ENCODE results near the gene SAMD14.

DNA sequence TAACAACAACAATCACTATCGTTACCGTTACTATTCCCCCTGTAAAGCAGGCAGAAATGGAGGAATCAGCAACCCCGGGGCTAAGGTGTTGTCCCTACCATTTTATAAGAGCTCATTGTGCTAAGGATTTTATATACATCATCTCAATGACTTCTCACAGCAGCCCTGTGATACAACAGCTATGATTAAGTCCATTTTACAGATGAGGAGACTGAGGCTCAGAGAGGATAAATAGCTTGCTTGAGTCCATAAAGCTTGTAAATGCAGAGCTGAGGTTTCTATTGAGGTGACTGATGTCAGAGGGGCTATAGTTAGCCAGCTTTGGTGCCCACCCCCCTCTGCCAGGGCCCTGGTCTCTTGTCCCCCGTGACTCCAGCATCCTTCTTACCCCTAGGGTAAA is 51.5 kb downstream of the SAMD14 start:
- TF ChIP-seq, protein P1, sequence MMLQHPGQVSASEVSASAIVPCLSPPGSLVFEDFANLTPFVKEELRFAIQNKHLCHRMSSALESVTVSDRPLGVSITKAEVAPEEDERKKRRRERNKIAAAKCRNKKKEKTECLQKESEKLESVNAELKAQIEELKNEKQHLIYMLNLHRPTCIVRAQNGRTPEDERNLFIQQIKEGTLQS (CRISPR knock-in tag; conservative IDR thresholded peaks at IDR 0.05), result no peak
- TF ChIP-seq ZNF671 (CRISPR knock-in tag; IDR thresholded peaks at IDR 0.05) (no peak), ATF1 (CRISPR knock-in tag; IDR thresholded peaks at IDR 0.05) (no peak), TCF7 (CRISPR knock-in tag; IDR thresholded peaks at IDR 0.05; ENCODE audit: low read depth) (no peak), NR2C2 (CRISPR knock-in tag; IDR thresholded peaks at IDR 0.05) (no peak), ZNF219 (CRISPR knock-in tag; IDR thresholded peaks at IDR 0.05; ENCODE audit: borderline replicate concordance) (no peak), ZBTB21 (CRISPR knock-in tag; IDR thresholded peaks at IDR 0.05; ENCODE audit: borderline replicate concordance) (no peak), OVOL2 (CRISPR knock-in tag; IDR thresholded peaks at IDR 0.05; ENCODE audit: borderline replicate concordance) (no peak)
- TF ChIP-seq, protein P2, sequence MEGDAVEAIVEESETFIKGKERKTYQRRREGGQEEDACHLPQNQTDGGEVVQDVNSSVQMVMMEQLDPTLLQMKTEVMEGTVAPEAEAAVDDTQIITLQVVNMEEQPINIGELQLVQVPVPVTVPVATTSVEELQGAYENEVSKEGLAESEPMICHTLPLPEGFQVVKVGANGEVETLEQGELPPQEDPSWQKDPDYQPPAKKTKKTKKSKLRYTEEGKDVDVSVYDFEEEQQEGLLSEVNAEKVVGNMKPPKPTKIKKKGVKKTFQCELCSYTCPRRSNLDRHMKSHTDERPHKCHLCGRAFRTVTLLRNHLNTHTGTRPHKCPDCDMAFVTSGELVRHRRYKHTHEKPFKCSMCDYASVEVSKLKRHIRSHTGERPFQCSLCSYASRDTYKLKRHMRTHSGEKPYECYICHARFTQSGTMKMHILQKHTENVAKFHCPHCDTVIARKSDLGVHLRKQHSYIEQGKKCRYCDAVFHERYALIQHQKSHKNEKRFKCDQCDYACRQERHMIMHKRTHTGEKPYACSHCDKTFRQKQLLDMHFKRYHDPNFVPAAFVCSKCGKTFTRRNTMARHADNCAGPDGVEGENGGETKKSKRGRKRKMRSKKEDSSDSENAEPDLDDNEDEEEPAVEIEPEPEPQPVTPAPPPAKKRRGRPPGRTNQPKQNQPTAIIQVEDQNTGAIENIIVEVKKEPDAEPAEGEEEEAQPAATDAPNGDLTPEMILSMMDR (IDR thresholded peaks at IDR 0.05), result no peak
- TF ChIP-seq, protein P3, sequence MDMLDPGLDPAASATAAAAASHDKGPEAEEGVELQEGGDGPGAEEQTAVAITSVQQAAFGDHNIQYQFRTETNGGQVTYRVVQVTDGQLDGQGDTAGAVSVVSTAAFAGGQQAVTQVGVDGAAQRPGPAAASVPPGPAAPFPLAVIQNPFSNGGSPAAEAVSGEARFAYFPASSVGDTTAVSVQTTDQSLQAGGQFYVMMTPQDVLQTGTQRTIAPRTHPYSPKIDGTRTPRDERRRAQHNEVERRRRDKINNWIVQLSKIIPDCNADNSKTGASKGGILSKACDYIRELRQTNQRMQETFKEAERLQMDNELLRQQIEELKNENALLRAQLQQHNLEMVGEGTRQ (CRISPR knock-in tag; IDR thresholded peaks at IDR 0.05), result no peak
- TF ChIP-seq, protein P4, sequence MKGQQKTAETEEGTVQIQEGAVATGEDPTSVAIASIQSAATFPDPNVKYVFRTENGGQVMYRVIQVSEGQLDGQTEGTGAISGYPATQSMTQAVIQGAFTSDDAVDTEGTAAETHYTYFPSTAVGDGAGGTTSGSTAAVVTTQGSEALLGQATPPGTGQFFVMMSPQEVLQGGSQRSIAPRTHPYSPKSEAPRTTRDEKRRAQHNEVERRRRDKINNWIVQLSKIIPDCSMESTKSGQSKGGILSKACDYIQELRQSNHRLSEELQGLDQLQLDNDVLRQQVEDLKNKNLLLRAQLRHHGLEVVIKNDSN (CRISPR knock-in tag; IDR thresholded peaks at IDR 0.05), result no peak
- TF ChIP-seq, protein P5, sequence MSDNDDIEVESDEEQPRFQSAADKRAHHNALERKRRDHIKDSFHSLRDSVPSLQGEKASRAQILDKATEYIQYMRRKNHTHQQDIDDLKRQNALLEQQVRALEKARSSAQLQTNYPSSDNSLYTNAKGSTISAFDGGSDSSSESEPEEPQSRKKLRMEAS (CRISPR knock-in tag; IDR thresholded peaks at IDR 0.05), result no peak
- TF ChIP-seq, protein P6, sequence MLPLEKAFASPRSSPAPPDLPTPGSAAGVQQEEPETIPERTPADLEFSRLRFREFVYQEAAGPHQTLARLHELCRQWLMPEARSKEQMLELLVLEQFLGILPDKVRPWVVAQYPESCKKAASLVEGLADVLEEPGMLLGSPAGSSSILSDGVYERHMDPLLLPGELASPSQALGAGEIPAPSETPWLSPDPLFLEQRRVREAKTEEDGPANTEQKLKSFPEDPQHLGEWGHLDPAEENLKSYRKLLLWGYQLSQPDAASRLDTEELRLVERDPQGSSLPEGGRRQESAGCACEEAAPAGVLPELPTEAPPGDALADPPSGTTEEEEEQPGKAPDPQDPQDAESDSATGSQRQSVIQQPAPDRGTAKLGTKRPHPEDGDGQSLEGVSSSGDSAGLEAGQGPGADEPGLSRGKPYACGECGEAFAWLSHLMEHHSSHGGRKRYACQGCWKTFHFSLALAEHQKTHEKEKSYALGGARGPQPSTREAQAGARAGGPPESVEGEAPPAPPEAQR (CRISPR knock-in tag; IDR thresholded peaks at IDR 0.05), result no peak

Data from WTC11 (cell line).